GM19452 (cell line): Measurements from ENCODE around the gene GABRB3.
"Not testable (repeated sequence)": the region's sequence is repeated elsewhere in the genome, so short reads cannot be mapped to it uniquely, and the experiment has no call there.

Experiments
- ATAC-seq: cut with Tn5 transposase; IDR thresholded peaks from one replicate; pipeline ENCODE4 v1.9.1; 2021; ENCODE audit not compliant: unreplicated experiment

The GABRB3 gene

GRCh38 chr15:26736502-26737248, 36.2 kb downstream of the GABRB3 start:
- no peak for ATAC-seq

- no peak for ATAC-seq
Measured at GRCh38 chr15:26731965-26732364, 40.9 kb downstream of the GABRB3 start.

GRCh38 chr15:26729581-26729980, 43.3 kb downstream of the GABRB3 start:
- ATAC-seq = no peak

GRCh38 chr15:26729030-26729429, 43.8 kb downstream of the GABRB3 start:
- ATAC-seq = no peak

- no peak for ATAC-seq
Measured at GRCh38 chr15:26724381-26725150, 48.3 kb downstream of the GABRB3 start.

GRCh38 chr15:26722621-26723160, 50.2 kb downstream of the GABRB3 start:
- ATAC-seq = no peak

- no peak for ATAC-seq
Measured at GRCh38 chr15:26721232-26721967, 51.5 kb downstream of the GABRB3 start.

GRCh38 chr15:26720546-26720945, 52.3 kb downstream of the GABRB3 start:
- no peak for ATAC-seq

- not testable (repeated sequence) for ATAC-seq
Measured at GRCh38 chr15:26719866-26720265, 53.0 kb downstream of the GABRB3 start.

GRCh38 chr15:26716069-26716468, 56.8 kb downstream of the GABRB3 start:
- no peak for ATAC-seq

- no peak for ATAC-seq
Measured at GRCh38 chr15:26713498-26713897, 59.4 kb downstream of the GABRB3 start.

- no peak for ATAC-seq
Measured at GRCh38 chr15:26712335-26712734, 60.5 kb downstream of the GABRB3 start.

- ATAC-seq = no peak
Measured at GRCh38 chr15:26711445-26711844, 61.4 kb downstream of the GABRB3 start.

GRCh38 chr15:26702381-26702780, 70.5 kb downstream of the GABRB3 start:
- no peak for ATAC-seq

- ATAC-seq = no peak
Measured at GRCh38 chr15:26698555-26698954, 74.3 kb downstream of the GABRB3 start.

GRCh38 chr15:26697913-26698312, 75.0 kb downstream of the GABRB3 start:
- no peak for ATAC-seq

GRCh38 chr15:26691249-26691648, 81.6 kb downstream of the GABRB3 start:
- no peak for ATAC-seq

- ATAC-seq = no peak
Measured at GRCh38 chr15:26690778-26691177, 82.1 kb downstream of the GABRB3 start.

- ATAC-seq = no peak
Measured at GRCh38 chr15:26689462-26689861, 83.4 kb downstream of the GABRB3 start.

GRCh38 chr15:26686547-26687187, 86.2 kb downstream of the GABRB3 start:
- no peak for ATAC-seq

GRCh38 chr15:26682598-26683164, 90.2 kb downstream of the GABRB3 start:
- no peak for ATAC-seq
